Astrocyte (in vitro differentiated cells and primary cell): ENCODE results near the gene PTCH1. TPM values are rescaled to one million over a fixed set of nuclear protein-coding genes. Genes with fewer than 3 reads are reported as not detected.

Experiments
- DNase-seq: peaks from one replicate; pipeline ENCODE4 v3.0.0-alpha.2; 2010; ENCODE audit warnings: low read depth
- FAIRE-seq: peaks from 2 replicates; lab custom pipeline; 2011; peaks lifted over from hg19 to GRCh38; lab: Jason Lieb, UNC
- H2AFZ ChIP-seq: 2 replicates; pipeline ENCODE4 v1.6.0; 2012; ENCODE audit warnings: low read depth, low read length, inconsistent platforms
- H3K27ac ChIP-seq: 2 replicates; pipeline ENCODE4 v1.5.1; 2011; ENCODE audit warnings: low read depth, low read length, inconsistent platforms
- H3K27me3 ChIP-seq: 2 replicates; pipeline ENCODE4 v1.6.0; 2011; ENCODE audit warnings: low read length, inconsistent platforms; ENCODE audit not compliant: insufficient read depth
- H3K36me3 ChIP-seq: 2 replicates; pipeline ENCODE4 v1.5.1; 2011; ENCODE audit warnings: low read length, inconsistent platforms; ENCODE audit not compliant: insufficient read depth
- H3K4me1 ChIP-seq: 2 replicates; pipeline ENCODE4 v1.5.1; 2011; ENCODE audit warnings: low read length, inconsistent platforms; ENCODE audit not compliant: insufficient read depth
- H3K4me2 ChIP-seq: 2 replicates; pipeline ENCODE4 v1.6.0; 2012; ENCODE audit warnings: low read length, inconsistent platforms
- H3K4me3 ChIP-seq: 2 replicates; pipeline ENCODE4 v1.5.1; 2011; ENCODE audit warnings: low read depth, mild to moderate bottlenecking, low read length, inconsistent platforms; ENCODE audit not compliant: insufficient read depth
- H3K79me2 ChIP-seq: 2 replicates; pipeline ENCODE4 v1.6.0; 2012; ENCODE audit warnings: mild to moderate bottlenecking, low read length, inconsistent platforms; ENCODE audit not compliant: insufficient read depth
- H3K9ac ChIP-seq: 2 replicates; pipeline ENCODE4 v1.6.0; 2012; ENCODE audit warnings: mild to moderate bottlenecking, low read length, inconsistent platforms
- H3K9me3 ChIP-seq: 2 replicates; pipeline ENCODE4 v1.5.1; 2012; ENCODE audit warnings: low read depth, mild to moderate bottlenecking, low read length, inconsistent platforms; ENCODE audit not compliant: insufficient read depth
- H4K20me1 ChIP-seq: 2 replicates; pipeline ENCODE4 v1.6.0; 2012; ENCODE audit warnings: low read length, inconsistent platforms; ENCODE audit not compliant: insufficient read depth
- H3K27ac Mint-ChIP-seq: one replicate; pipeline ENCODE4 v1.8.0; 2021; ENCODE audit warnings: mild to moderate bottlenecking, mixed read lengths; ENCODE audit not compliant: unreplicated experiment
- H3K27me3 Mint-ChIP-seq: one replicate; pipeline ENCODE4 v1.8.0; 2021; ENCODE audit warnings: low read depth, mixed read lengths; ENCODE audit not compliant: unreplicated experiment
- H3K36me3 Mint-ChIP-seq: one replicate; pipeline ENCODE4 v1.8.0; 2021; ENCODE audit warnings: low read depth, mixed read lengths; ENCODE audit not compliant: unreplicated experiment
- H3K4me1 Mint-ChIP-seq: one replicate; pipeline ENCODE4 v1.8.0; 2021; ENCODE audit warnings: low read depth, mixed read lengths; ENCODE audit not compliant: unreplicated experiment
- H3K4me3 Mint-ChIP-seq: one replicate; pipeline ENCODE4 v1.8.0; 2021; ENCODE audit warnings: mild to moderate bottlenecking, moderate library complexity, mixed read lengths; ENCODE audit not compliant: unreplicated experiment
- H3K9me3 Mint-ChIP-seq: one replicate; pipeline ENCODE4 v1.8.0; 2021; ENCODE audit warnings: mild to moderate bottlenecking, mixed read lengths; ENCODE audit not compliant: unreplicated experiment
- CTCF ChIP-seq: IDR thresholded peaks from 2 replicates; pipeline ENCODE4 v1.5.1; 2011; ENCODE audit warnings: low read depth, mild to moderate bottlenecking, inconsistent platforms, low read length, moderate library complexity; ENCODE audit not compliant: insufficient read depth
- EZH2 ChIP-seq: IDR thresholded peaks from 2 replicates; pipeline ENCODE4 v1.6.1; 2012; ENCODE audit warnings: mild to moderate bottlenecking, low read length, inconsistent platforms; ENCODE audit not compliant: insufficient read depth
- total RNA-seq: library from RNA; stranded (reverse); gene quantifications from 2 replicates; pipeline ENCODE4 v1.2.1, GENCODE V29; 2021

The PTCH1 gene
- total RNA-seq, 1 donor from 2014 or later: 21.3 TPM

GRCh38 chr9:95514342-95514741 is 2.4 kb downstream of the PTCH1 start:
- H3K27me3 Mint-ChIP-seq: peaks cover 31% of the 10 kb centered on the region
- H3K4me1 Mint-ChIP-seq: peaks cover 16% of the 10 kb centered on the region
- TF ChIP-seq EZH2 (no peak), CTCF (no peak)
- H3K4me3 ChIP-seq: no peak overlapping the region
- no peak overlapping the region for H2AFZ ChIP-seq
- no peak for FAIRE-seq
- no peak overlapping the region for H3K4me2 ChIP-seq
- no peaks in the 10 kb centered on the region for H3K36me3 ChIP-seq
- H3K27ac Mint-ChIP-seq: no peak overlapping the region
- no peak for DNase-seq
- peaks cover 2% of the 10 kb centered on the region for H3K9me3 Mint-ChIP-seq
- H3K79me2 ChIP-seq: no peaks in the 10 kb centered on the region
- no peak overlapping the region for H3K4me3 Mint-ChIP-seq
- no peaks in the 10 kb centered on the region for H4K20me1 ChIP-seq
- H3K9me3 ChIP-seq: peaks cover 3% of the 10 kb centered on the region
- H3K27ac ChIP-seq: no peak overlapping the region
- peaks cover 30% of the 10 kb centered on the region for H3K27me3 ChIP-seq
- no peak overlapping the region for H3K9ac ChIP-seq
- H3K36me3 Mint-ChIP-seq: no peaks in the 10 kb centered on the region
- peaks cover 35% of the 10 kb centered on the region for H3K4me1 ChIP-seq

- H3K27me3 ChIP-seq: peaks cover 29% of the 10 kb centered on the region
- no peaks in the 10 kb centered on the region for H3K36me3 ChIP-seq
- no peak overlapping the region for H3K9ac ChIP-seq
- no peak overlapping the region for H3K27ac Mint-ChIP-seq
- peaks cover 3% of the 10 kb centered on the region for H3K9me3 ChIP-seq
- H2AFZ ChIP-seq: no peak overlapping the region
- no peak overlapping the region for H3K27ac ChIP-seq
- H3K27me3 Mint-ChIP-seq: peaks cover 30% of the 10 kb centered on the region
- H3K36me3 Mint-ChIP-seq: no peaks in the 10 kb centered on the region
- H3K4me3 Mint-ChIP-seq: no peak overlapping the region
- no peaks in the 10 kb centered on the region for H3K79me2 ChIP-seq
- peaks cover 36% of the 10 kb centered on the region for H3K4me1 ChIP-seq
- H3K4me1 Mint-ChIP-seq: peaks cover 16% of the 10 kb centered on the region
- H3K9me3 Mint-ChIP-seq: peaks cover 2% of the 10 kb centered on the region
- H4K20me1 ChIP-seq: no peaks in the 10 kb centered on the region
- no peak overlapping the region for H3K4me3 ChIP-seq
- TF ChIP-seq EZH2 (no peak), CTCF (no peak)
- DNase-seq (no peak), FAIRE-seq (no peak)
- no peak overlapping the region for H3K4me2 ChIP-seq
Observed at GRCh38 chr9:95513711-95514110, 3.1 kb downstream of the PTCH1 start.

GRCh38 chr9:95512709-95513095 is 4.1 kb downstream of the PTCH1 start:
- Histone ChIP-seq H4K20me1 (no peaks in the 10 kb centered on the region), H3K9me3 (no peaks in the 10 kb centered on the region), H3K9ac (no peak overlapping the region), H3K27me3 (peaks cover 21% of the 10 kb centered on the region), H2AFZ (no peak overlapping the region), H3K4me3 (peak overlapping the region; percentile 85), H3K79me2 (no peaks in the 10 kb centered on the region), H3K4me1 (peaks cover 36% of the 10 kb centered on the region), H3K36me3 (no peaks in the 10 kb centered on the region), H3K27ac (no peak overlapping the region), H3K4me2 (peak overlapping the region; percentile 100)
- Mint-ChIP-seq H3K36me3 (no peaks in the 10 kb centered on the region), H3K27ac (no peak overlapping the region), H3K4me3 (peak overlapping the region; percentile 92), H3K4me1 (peaks cover 16% of the 10 kb centered on the region), H3K27me3 (peaks cover 27% of the 10 kb centered on the region), H3K9me3 (peaks cover 2% of the 10 kb centered on the region)
- DNase-seq: no peak
- no peak for TF ChIP-seq CTCF
- FAIRE-seq: no peak
